ENCODE results near the gene RUNDC3A. TPM values are rescaled to one million over a fixed set of nuclear protein-coding genes. Genes with fewer than 3 reads are reported as not detected.

Gene RUNDC3A
- total RNA-seq, 1 experiment from 2014 or later, result 0.29 TPM

DNA sequence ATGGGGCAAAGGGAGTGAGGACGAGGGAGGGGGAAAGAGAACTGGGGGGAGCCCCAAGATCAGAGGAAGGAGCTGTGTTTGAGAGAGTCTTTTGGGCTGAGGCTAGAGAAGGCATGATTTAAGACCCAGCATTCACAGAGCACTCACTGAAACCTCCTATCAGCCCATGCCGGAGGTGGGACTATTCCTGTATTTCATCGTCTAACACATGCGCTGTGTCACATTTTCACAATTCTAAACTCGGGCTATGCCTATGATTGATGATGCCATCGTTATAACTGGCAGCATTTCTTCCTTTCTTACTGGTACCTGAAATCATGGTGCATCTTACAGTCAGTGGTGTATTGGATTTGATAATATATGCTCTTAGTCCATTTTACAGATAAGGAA lies 51.7 kb downstream of the RUNDC3A start:
- CTCF ChIA-PET, result no interaction called here

DNA sequence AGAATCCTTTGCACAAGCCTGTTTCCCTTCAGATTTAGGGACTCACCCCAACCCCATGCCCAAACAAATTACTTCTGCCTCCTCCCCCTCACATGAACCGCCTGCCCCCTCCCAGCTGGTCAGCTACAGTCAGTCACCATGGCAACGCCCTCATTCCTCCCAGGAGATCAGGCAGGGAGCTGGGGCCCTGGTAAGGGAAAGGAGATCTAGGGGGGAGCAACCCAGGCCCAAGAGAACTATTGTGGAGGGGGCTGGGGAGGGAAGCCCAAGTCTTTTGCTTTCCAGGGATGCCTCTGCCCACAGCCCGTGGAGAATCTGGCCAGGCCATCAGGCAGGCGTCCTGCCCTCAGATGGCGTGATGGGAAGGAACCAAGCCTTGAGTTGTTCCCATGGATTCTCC lies 52.4 kb downstream of the RUNDC3A start:
- no peaks in the 10 kb centered on the region for H3K79me2 ChIP-seq (ENCODE audit: low read length)
- no peaks in the 10 kb centered on the region for H3K36me3 ChIP-seq (ENCODE audit: low read depth, low read length)
- no peak overlapping the region for H3K4me2 ChIP-seq (ENCODE audit: low read length)
- ChIA-PET CTCF (interaction anchor here (0.8 kb wide), 1 partner anchor 9 kb away, joined by 3 read pairs; no protein-coding TSS in a partner anchor), POLR2A (ENCODE audit: unreplicated experiment) (no interaction called here)
- DNase-seq, result no peak
- H3K27me3 ChIP-seq (ENCODE audit: low read length), result no peaks in the 10 kb centered on the region
- H3K9me2 ChIP-seq (replicated peaks; ENCODE audit: low read length), result no peaks in the 10 kb centered on the region
- no peak overlapping the region for H3K27ac ChIP-seq (ENCODE audit: low read length)
- no peaks in the 10 kb centered on the region for H3K9me3 ChIP-seq (ENCODE audit: low read length)
- TF ChIP-seq EZH2 (IDR thresholded peaks at IDR 0.05; ENCODE audit: low read length, unreplicated experiment), result no peak
- no peak for ATAC-seq
- intact Hi-C loops (cut with micrococcal nuclease), result no loop called here
- H2AFZ ChIP-seq (ENCODE audit: low read length), result no peak overlapping the region
- no peaks in the 10 kb centered on the region for H4K20me1 ChIP-seq (ENCODE audit: low read length)
- no peaks in the 10 kb centered on the region; the same call in 1 of the 2 replicates for H3K4me1 ChIP-seq (ENCODE audit: insufficient read depth, low read length)
- H3F3A ChIP-seq (ENCODE audit: low read length, unreplicated experiment), result no peaks in the 10 kb centered on the region
- BruUV-seq (replicated peaks), result no TSS peak
- H3K4me3 ChIP-seq (ENCODE audit: low read length), result no peak overlapping the region
- no peak overlapping the region for H3K9ac ChIP-seq (ENCODE audit: low read length)

More for the DNA sequence above, 51.7 kb downstream of the RUNDC3A start:
- Histone ChIP-seq H4K20me1 (ENCODE audit: low read length) (no peaks in the 10 kb centered on the region), H3K4me1 (ENCODE audit: insufficient read depth, low read length) (no peaks in the 10 kb centered on the region; the same call in 1 of the 2 replicates), H3K27ac (ENCODE audit: low read length) (no peak overlapping the region), H3K9ac (ENCODE audit: low read length) (no peak overlapping the region), H3K36me3 (ENCODE audit: low read depth, low read length) (no peaks in the 10 kb centered on the region), H3K9me2 (replicated peaks; ENCODE audit: low read length) (no peaks in the 10 kb centered on the region), H3K79me2 (ENCODE audit: low read length) (no peaks in the 10 kb centered on the region), H2AFZ (ENCODE audit: low read length) (no peak overlapping the region), H3K4me3 (ENCODE audit: low read length) (no peak overlapping the region), H3F3A (ENCODE audit: low read length, unreplicated experiment) (no peaks in the 10 kb centered on the region), H3K9me3 (ENCODE audit: low read length) (no peaks in the 10 kb centered on the region), H3K4me2 (ENCODE audit: low read length) (no peak overlapping the region), H3K27me3 (ENCODE audit: low read length) (no peaks in the 10 kb centered on the region)
- TF ChIP-seq EZH2phosphoT487 (IDR thresholded peaks at IDR 0.05; ENCODE audit: borderline replicate concordance, low read length), result no peak
- POLR2A ChIA-PET (ENCODE audit: unreplicated experiment), result no interaction called here
- BruUV-seq (replicated peaks), result no TSS peak
- intact Hi-C loops (cut with micrococcal nuclease), result no loop called here
- DNase-seq (no peak), ATAC-seq (no peak)

DNA sequence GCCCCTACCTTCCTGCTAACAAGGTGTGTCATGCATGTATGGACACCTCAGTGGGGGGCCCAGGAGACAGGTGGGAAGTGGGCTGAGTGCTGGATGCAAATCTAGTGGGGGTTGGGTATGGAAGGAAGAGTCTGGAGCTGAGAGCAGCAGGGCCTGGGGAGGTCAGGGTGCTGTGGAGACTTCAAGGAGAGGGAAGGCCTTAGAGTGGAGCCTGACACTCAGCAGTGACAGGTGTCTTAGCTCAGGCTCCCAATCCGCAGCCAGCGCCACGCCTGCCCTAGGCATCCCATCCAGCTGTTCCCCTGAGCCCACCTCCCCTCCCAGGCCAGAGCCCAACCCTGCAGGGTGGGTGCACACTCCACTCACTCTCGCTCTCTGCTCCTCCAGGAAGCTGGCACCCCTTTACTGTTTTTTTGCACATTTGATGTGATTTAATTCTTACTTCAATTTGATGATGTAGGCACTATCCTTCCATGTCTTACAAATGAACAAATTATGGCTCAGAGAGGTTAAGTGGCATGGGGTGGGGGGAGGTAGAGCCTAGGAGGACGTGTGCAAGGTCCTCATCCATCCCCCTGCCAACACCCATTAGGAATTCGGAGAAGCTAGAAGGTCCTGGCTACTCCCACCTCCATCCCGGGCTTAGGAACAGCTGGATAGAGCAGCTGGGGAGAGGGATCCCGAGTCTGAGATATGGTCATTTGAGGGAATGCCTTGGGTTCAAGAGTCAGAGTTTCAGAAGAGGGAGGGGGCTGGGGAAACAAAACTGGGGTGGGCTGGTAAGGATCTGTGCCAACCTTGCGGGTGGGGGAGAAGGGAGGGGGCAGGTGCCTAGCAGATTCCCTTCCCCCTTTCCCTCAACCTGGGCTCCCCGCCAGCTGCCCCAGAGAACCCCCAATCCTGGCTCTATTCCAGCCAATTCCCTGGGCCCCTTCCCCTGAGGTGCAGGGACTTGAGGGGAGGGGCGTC lies 53.2 kb downstream of the RUNDC3A start:
- Histone ChIP-seq H3K36me3 (ENCODE audit: low read depth, low read length) (no peaks in the 10 kb centered on the region), H3K9me2 (replicated peaks; ENCODE audit: low read length) (no peaks in the 10 kb centered on the region), H3K9me3 (ENCODE audit: low read length) (no peaks in the 10 kb centered on the region), H3F3A (ENCODE audit: low read length, unreplicated experiment) (no peaks in the 10 kb centered on the region), H2AFZ (ENCODE audit: low read length) (no peak overlapping the region), H3K27ac (ENCODE audit: low read length) (no peak overlapping the region), H4K20me1 (ENCODE audit: low read length) (no peaks in the 10 kb centered on the region), H3K4me2 (ENCODE audit: low read length) (no peak overlapping the region), H3K9ac (ENCODE audit: low read length) (no peak overlapping the region), H3K27me3 (ENCODE audit: low read length) (no peaks in the 10 kb centered on the region), H3K4me1 (ENCODE audit: insufficient read depth, low read length) (no peaks in the 10 kb centered on the region; the same call in 1 of the 2 replicates), H3K79me2 (ENCODE audit: low read length) (no peaks in the 10 kb centered on the region), H3K4me3 (ENCODE audit: low read length) (no peak overlapping the region)
- intact Hi-C loops (cut with micrococcal nuclease), result no loop called here
- TF ChIP-seq EZH2 (IDR thresholded peaks at IDR 0.05; ENCODE audit: low read length, unreplicated experiment) (no peak), EZH2phosphoT487 (IDR thresholded peaks at IDR 0.05; ENCODE audit: borderline replicate concordance, low read length) (no peak)
- TF ChIP-seq, protein P1, sequence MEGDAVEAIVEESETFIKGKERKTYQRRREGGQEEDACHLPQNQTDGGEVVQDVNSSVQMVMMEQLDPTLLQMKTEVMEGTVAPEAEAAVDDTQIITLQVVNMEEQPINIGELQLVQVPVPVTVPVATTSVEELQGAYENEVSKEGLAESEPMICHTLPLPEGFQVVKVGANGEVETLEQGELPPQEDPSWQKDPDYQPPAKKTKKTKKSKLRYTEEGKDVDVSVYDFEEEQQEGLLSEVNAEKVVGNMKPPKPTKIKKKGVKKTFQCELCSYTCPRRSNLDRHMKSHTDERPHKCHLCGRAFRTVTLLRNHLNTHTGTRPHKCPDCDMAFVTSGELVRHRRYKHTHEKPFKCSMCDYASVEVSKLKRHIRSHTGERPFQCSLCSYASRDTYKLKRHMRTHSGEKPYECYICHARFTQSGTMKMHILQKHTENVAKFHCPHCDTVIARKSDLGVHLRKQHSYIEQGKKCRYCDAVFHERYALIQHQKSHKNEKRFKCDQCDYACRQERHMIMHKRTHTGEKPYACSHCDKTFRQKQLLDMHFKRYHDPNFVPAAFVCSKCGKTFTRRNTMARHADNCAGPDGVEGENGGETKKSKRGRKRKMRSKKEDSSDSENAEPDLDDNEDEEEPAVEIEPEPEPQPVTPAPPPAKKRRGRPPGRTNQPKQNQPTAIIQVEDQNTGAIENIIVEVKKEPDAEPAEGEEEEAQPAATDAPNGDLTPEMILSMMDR (conservative IDR thresholded peaks at IDR 0.05; ENCODE audit: low read depth, low read length), result no peak
- CTCF ChIA-PET, result interaction anchor here (0.8 kb wide), 1 partner anchor 10 kb away, joined by 3 read pairs; no protein-coding TSS in a partner anchor
- BruUV-seq (replicated peaks), result TSS peak; percentile 31
- DNase-seq, result no peak
- ATAC-seq, result no peak
- POLR2A ChIA-PET (ENCODE audit: unreplicated experiment), result no interaction called here

Data from PC-3 (cell line).